NCI-H1694 treated with DMSO at 0.1 percent for 48 hours (cell line): ENCODE measurements around the gene TMEM132D.

Experiments used
- DNase-seq: peaks from one replicate; lab custom pipeline; 2025; lab: John Stamatoyannopoulos, UW

Gene TMEM132D

DNA sequence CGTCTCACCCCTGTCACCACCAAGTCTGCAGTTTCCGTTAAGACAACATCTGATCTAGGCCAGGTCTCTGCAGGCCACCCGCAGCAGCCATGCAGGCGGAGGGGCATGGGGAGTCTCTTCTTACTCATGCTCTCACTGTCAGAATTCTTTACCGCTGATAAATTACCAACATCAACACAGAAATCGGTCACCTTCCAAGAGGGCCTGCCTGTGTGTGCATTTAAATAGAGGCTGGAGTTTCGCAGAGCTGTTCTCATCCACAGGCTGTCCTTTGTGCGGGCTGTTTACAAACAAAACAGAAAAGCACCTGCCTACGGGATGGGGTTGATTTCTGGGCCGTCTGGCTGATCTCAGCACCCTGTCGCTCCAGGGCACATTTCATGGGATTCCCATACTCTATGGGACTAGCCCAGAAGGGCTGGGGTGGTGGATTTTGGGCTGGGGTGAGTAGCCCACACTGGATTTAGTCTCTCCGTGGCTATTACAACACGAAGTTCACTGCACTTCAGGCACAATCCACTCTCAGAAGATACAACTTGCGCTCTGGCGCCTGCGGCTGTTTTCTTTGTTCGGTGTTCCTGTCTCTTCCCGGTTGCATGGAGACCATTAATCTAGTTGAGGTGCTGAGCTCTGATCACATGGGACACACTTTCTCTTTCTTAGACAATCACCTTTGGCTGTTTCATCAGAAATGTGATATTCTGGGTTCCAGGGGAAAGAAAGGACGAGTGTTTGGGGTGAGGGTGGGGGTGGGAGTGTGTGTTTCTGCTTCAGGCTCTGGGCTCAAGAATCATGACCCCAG is 719.5 kb downstream of the TMEM132D start:
- no peak for DNase-seq

- DNase-seq = no peak
These were observed 723.8 kb downstream of the TMEM132D start for GRCh38 chr12:129179941-129180553.

DNA sequence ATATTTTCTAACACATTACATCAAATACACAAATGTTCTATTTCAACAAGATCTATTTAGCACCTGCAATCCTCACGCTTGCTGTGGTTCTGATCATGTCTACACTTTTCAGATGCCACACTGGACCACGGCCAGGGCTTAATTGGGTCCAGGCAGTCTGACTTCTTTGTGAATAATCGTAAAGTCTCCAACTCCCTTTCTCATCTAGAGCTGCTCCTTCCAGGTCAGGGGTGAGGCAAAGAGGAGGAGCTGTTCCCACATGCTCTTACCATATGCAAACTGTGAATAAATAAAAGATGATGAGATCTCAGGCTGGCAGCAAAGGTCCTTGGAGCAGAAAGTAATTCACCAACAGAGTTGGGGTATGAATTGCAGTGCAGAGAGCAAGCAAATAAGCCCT is 733.9 kb downstream of the TMEM132D start:
- no peak for DNase-seq

DNA sequence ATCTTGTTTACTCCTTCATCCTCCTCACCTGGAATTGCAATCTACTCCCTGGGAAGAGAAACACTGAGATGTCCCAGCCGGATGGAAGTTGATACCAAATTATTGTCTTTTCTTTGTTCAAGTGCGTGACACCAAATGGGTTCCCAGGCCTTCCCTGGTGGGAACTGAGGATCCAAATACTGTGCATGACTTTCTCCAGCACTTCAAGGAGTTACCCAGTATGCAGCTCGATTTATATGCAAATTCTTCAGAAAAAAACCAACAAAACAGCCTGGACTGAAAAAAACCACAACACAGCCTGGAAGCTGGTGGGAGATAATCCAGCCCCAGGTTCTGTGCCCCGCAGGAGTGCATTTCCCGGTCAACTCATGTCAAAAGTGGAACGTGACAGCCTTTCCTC is 740.0 kb downstream of the TMEM132D start:
- DNase-seq = no peak

GRCh38 chr12:129163461-129163860 is 740.4 kb downstream of the TMEM132D start:
- no peak for DNase-seq

DNA sequence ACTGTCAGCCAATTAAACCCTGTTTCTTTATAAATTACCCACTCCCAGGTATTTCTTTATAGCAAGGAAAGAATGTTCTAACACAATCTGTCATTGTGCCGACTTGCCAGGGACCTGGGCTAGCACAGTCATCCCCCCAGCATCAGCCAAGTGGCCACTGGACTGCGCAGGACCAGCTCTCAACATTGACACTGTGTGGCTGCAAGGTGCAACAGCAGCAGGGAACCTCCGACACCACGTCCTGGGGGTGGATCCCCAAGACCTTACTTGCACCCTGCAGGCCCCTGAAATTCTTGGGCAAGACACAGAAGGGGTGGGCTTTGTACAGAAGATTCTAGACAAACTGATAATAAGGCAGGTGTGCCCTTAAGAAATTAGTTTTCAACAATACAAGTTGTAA is 741.0 kb downstream of the TMEM132D start:
- no peak for DNase-seq

DNA sequence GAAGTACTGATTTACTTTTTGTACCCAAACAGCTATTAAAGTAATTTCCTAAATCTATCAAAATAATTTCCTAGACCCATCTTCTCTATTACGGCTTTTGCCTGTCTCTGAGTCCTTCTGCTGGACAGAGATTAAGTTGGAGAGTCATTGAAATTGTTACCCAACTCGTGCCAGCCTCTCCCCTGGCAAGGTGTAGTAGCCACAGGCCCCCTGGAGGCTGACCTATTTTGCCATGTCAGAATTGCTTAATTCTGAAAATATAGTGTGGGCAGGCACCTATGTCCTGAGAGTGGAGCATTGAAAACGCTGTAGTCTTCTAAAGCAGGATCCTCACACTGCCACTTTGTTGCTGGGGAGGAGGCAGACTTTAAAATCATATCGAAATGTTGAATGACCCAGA is 742.3 kb downstream of the TMEM132D start:
- no peak for DNase-seq

GRCh38 chr12:129160282-129160681 is 743.5 kb downstream of the TMEM132D start:
- no peak for DNase-seq

DNA sequence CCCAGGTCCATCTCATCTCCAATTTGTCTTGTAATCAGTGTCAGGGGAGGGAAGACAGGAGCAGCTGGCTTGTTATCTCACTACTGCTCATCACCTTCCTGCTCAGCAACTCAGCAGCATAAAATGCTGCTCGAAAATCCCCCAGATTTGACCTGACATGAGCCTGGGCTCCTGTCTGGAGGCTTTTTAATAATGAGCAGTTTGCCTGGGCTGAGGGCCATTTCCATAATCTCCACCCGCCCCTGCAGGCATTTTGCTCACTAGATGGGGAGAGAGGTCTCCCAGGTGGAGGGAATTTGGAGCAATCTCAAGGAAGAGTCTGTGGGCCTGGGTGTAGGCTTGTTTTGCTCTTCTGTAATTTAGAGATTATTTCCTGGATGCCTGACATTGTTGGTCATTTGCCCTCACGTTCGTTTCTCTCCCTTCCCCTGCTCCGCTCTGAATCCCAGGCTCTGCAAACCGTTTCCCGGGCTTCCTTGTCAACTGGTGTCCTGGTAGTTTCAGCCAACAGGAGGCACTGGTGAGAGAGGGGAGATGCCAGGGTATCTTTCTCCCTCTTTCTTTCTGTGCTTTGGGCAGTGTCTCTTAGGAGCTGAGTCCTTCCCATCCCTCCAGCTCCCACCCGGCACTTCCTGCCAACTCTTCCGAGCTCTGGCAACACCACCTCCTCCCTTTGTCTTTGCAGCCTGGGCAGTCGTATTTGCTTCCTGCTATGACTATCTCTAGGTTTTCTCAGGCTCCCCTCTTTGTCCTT is 751.3 kb downstream of the TMEM132D start:
- no peak for DNase-seq

GRCh38 chr12:129150721-129151120 is 753.1 kb downstream of the TMEM132D start:
- DNase-seq = no peak

GRCh38 chr12:129145381-129145780 is 758.4 kb downstream of the TMEM132D start:
- DNase-seq = peak; percentile 34

- no peak for DNase-seq
These were observed 765.0 kb downstream of the TMEM132D start for GRCh38 chr12:129138776-129139175.

GRCh38 chr12:129136694-129137325 is 767.0 kb downstream of the TMEM132D start:
- no peak for DNase-seq

DNA sequence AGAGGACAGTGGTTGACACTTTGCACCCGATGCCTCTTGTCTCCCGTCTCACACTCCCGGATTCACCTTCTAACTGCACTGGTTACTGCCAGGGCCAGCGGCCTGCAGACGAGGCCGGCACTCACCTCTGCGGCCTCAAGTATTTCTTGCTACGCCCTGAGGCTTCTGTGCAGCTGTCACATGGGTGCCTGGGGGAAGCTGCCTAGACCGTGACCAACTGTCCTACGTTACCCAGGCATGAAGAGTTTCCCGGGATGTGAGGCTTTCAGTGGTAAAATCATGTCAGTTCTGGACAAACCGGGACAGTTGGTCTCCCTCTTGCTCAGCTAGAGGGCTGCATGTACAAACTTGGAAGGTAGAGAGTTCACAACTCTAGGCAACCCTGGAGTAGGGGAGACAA is 776.1 kb downstream of the TMEM132D start:
- DNase-seq = no peak

DNA sequence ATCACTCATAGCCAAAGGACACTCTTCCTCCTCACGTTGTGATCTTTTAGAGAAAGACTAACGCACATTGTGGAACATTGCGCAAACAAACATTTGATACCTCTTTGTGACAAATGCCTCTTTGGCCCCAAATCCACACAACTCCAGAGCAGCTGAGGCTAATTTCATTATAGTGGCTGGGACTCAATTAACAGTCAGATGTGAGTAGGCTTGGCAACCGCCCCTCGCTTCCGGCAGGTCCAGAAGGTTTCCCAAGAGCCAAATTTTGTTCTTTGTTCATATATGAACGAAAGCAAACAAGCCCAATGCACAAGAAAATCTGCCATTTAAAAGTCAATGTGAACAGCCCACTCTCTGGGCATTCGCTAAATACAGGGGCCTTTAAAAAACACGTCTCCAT is 776.6 kb downstream of the TMEM132D start:
- DNase-seq = no peak

DNA sequence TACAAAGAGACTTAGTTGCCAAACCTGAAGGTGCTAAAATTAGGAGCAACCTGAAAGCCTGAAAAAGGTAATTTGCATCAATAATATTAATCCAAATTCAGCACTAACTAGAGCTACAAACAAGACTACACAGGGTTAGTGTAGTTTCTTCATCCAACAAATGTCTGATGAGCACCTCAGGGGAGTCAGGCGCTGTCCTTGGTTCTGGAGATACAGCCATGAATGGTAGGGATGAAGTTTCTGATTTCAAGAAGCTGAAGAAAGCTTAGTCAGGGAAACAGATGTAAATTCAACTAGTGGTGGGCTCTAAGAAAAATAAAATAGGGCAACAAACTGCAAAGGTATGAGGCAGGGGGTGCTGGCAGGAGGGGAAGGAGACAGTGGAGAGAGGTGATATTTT is 784.3 kb downstream of the TMEM132D start:
- no peak for DNase-seq

- DNase-seq = no peak
These were observed 788.3 kb downstream of the TMEM132D start for GRCh38 chr12:129115558-129115957.

GRCh38 chr12:129110575-129110974 is 793.2 kb downstream of the TMEM132D start:
- DNase-seq = no peak

- DNase-seq = no peak
These were observed 794.4 kb downstream of the TMEM132D start for GRCh38 chr12:129109174-129110001.

GRCh38 chr12:129106772-129107171 is 797.1 kb downstream of the TMEM132D start:
- DNase-seq = no peak

GRCh38 chr12:129103231-129103630 is 800.6 kb downstream of the TMEM132D start:
- no peak for DNase-seq

- no peak for DNase-seq
These were observed 801.6 kb downstream of the TMEM132D start for GRCh38 chr12:129102233-129102632.
